Measurements from ENCODE around the gene TBC1D22A. TPM values are rescaled to one million over a fixed set of nuclear protein-coding genes. Genes with fewer than 3 reads are reported as not detected.

Gene TBC1D22A
- total and polyA plus RNA-seq, 9 of the 15 experiments (the other 6 are each of a cell fraction or from before 2014, with no cell fraction given): 0.20 to 11.5 (median 5.2) TPM

DNA sequence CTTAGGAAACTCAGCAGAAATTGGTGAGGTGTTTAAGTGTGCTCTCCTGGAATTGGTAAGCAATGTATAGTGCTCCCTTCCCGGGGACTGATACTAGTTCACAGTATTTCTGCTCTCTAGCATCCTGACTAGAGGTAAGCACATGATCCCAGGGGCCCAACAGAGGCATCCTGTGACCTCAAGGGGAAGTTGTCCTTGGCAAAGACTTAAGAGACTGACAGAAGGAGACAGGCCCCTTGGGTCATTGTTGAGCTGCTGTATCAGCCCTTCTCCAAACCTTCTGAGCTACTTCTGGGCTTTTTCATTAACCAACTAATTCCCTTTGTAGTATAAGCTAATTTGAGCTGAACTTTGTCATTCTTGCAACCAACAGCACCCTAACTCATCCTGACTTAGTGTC lies 4.3 kb upstream of the TBC1D22A start:
- no TSS peak for BruUV-seq (replicated peaks)
- no peaks in the 10 kb centered on the region for H3K9me1 ChIP-seq (ENCODE audit: control insufficient read depth, insufficient read depth, low read length)
- TF ChIP-seq ZNF124 (CRISPR knock-in tag; IDR thresholded peaks at IDR 0.05): no peak
- TF ChIP-seq, protein P1, sequence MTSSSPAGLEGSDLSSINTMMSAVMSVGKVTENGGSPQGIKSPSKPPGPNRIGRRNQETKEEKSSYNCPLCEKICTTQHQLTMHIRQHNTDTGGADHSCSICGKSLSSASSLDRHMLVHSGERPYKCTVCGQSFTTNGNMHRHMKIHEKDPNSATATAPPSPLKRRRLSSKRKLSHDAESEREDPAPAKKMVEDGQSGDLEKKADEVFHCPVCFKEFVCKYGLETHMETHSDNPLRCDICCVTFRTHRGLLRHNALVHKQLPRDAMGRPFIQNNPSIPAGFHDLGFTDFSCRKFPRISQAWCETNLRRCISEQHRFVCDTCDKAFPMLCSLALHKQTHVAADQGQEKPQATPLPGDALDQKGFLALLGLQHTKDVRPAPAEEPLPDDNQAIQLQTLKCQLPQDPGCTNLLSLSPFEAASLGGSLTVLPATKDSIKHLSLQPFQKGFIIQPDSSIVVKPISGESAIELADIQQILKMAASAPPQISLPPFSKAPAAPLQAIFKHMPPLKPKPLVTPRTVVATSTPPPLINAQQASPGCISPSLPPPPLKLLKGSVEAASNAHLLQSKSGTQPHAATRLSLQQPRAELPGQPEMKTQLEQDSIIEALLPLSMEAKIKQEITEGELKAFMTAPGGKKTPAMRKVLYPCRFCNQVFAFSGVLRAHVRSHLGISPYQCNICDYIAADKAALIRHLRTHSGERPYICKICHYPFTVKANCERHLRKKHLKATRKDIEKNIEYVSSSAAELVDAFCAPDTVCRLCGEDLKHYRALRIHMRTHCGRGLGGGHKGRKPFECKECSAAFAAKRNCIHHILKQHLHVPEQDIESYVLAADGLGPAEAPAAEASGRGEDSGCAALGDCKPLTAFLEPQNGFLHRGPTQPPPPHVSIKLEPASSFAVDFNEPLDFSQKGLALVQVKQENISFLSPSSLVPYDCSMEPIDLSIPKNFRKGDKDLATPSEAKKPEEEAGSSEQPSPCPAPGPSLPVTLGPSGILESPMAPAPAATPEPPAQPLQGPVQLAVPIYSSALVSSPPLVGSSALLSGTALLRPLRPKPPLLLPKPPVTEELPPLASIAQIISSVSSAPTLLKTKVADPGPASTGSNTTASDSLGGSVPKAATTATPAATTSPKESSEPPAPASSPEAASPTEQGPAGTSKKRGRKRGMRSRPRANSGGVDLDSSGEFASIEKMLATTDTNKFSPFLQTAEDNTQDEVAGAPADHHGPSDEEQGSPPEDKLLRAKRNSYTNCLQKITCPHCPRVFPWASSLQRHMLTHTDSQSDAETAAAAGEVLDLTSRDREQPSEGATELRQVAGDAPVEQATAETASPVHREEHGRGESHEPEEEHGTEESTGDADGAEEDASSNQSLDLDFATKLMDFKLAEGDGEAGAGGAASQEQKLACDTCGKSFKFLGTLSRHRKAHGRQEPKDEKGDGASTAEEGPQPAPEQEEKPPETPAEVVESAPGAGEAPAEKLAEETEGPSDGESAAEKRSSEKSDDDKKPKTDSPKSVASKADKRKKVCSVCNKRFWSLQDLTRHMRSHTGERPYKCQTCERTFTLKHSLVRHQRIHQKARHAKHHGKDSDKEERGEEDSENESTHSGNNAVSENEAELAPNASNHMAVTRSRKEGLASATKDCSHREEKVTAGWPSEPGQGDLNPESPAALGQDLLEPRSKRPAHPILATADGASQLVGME (CRISPR knock-in tag; IDR thresholded peaks at IDR 0.05): no peak
- TF ChIP-seq PURB (CRISPR knock-in tag; IDR thresholded peaks at IDR 0.05; ENCODE audit: low read depth): no peak
- TF ChIP-seq PHF20 (IDR thresholded peaks at IDR 0.05; ENCODE audit: partially characterized antibody): no peak
- TF ChIP-seq GTF2F1 (IDR thresholded peaks at IDR 0.05; ENCODE audit: low read depth, low read length): no peak
- ChIA-PET POLR2A (interaction anchor here (0.6 to 1.2 kb wide), 3 partner anchors 14 to 192 kb away, joined by 3 read pairs; no protein-coding TSS in a partner anchor), CTCF (ENCODE audit: low intra/inter-chr PET ratio) (no interaction called here)
- ATAC-seq (no peak), DNase-seq (ENCODE audit: extremely low read depth in 1 of 4, low spot score in 3 of 4) (no peak), FAIRE-seq (no peak)
- H3K9me3 ChIP-seq (replicated peaks; ENCODE audit: control insufficient read depth, insufficient read depth, low read depth, low read length): peaks cover 10% of the 10 kb centered on the region
- H4K20me1 ChIP-seq (replicated peaks; ENCODE audit: control insufficient read depth, insufficient read depth, low read length): no peaks in the 10 kb centered on the region; the same call in 1 of the 2 replicates
- no peaks in the 10 kb centered on the region for H3K27me3 ChIP-seq (ENCODE audit: control insufficient read depth in 2 of 2, insufficient read depth in 2 of 2, low read length in 2 of 2)
- H3K79me2 ChIP-seq (ENCODE audit: control insufficient read depth, insufficient read depth, low read length): peaks cover 22% of the 10 kb centered on the region
- H3K9ac ChIP-seq (ENCODE audit: insufficient read depth in 1 of 2, low read depth in 2 of 2, low read length in 2 of 2): no peak overlapping the region
- intact Hi-C loops (cut with micrococcal nuclease) (no loop called here), in situ Hi-C loops (cut with MboI) (no loop called here)
- no peak overlapping the region for H3K27ac ChIP-seq (ENCODE audit: extremely low read depth, low read depth, low read length)
- 50% methylated on average over 1 of the region's 1 CpG for WGBS (ENCODE audit: insufficient coverage, low coverage, missing lambda C conversion rate)
- H2AFZ ChIP-seq (ENCODE audit: low read depth, low read length): no peak overlapping the region
- H3K4me1 ChIP-seq (replicated peaks in 1 of 2; ENCODE audit: control insufficient read depth in 2 of 2, insufficient read depth in 2 of 2, low read length in 2 of 2): peaks cover 19 to 25% of the 10 kb centered on the region in 2 experiments
- peaks cover 16% of the 10 kb centered on the region; the same call in 2 of the 3 replicates for H3K36me3 ChIP-seq (ENCODE audit: control insufficient read depth, insufficient read depth, low read length)
- no peak overlapping the region for H3K4me2 ChIP-seq (ENCODE audit: insufficient read depth, low read length)
- H3K4me3 ChIP-seq: no peak overlapping the region

Data from K562 (cell line).